Measurements from ENCODE around the gene TFAP2E.

TFAP2E gene

DNA sequence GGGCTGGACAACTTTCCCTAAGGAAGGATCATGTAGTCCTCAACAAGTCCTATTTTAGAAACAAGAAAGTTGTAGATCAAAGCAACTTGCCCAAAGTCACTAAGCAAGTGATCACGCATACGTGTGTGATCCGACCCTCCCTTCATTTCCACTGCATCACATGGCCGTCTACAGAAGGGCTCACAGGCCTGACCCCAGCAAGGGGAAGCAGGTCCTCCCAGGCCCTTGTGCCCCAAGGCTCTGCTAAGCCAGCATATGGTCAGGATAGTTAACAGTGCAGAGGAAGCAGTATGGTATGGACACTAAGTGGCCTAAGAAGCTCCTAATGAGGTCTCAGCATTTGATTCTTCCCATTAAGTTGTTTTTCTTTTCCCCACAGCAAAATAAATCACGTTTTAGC is 24.8 kb downstream of the TFAP2E start:
- DNase-seq: no peak

- no peak for DNase-seq
Measured at GRCh38 chr1:35598895-35599294, 25.8 kb downstream of the TFAP2E start.

- DNase-seq: no peak
Measured at GRCh38 chr1:35599411-35599810, 26.3 kb downstream of the TFAP2E start.

- DNase-seq: no peak
Measured at GRCh38 chr1:35600593-35600992, 27.5 kb downstream of the TFAP2E start.

DNA sequence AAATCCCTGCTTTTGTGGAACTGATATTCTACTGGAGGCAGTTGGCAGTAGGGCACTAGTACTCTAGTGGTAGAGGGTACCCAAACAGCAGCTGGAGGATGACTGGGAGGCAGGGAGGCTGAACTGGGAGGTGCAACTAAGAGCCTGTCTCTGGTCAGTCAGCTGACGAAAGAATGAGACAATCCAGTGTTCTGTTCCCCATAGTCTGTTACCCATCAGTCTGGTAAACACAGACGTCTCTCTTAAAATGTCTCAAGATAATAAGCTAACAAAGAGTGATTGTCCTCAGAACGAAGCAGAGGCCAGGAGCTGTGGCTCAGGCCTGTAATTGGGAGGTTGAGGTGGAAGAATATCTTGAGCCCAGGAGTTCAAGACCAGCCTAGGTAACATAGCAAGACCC is 30.4 kb downstream of the TFAP2E start:
- DNase-seq: no peak

GRCh38 chr1:35603941-35604340 is 30.8 kb downstream of the TFAP2E start:
- no peak for DNase-seq

DNA sequence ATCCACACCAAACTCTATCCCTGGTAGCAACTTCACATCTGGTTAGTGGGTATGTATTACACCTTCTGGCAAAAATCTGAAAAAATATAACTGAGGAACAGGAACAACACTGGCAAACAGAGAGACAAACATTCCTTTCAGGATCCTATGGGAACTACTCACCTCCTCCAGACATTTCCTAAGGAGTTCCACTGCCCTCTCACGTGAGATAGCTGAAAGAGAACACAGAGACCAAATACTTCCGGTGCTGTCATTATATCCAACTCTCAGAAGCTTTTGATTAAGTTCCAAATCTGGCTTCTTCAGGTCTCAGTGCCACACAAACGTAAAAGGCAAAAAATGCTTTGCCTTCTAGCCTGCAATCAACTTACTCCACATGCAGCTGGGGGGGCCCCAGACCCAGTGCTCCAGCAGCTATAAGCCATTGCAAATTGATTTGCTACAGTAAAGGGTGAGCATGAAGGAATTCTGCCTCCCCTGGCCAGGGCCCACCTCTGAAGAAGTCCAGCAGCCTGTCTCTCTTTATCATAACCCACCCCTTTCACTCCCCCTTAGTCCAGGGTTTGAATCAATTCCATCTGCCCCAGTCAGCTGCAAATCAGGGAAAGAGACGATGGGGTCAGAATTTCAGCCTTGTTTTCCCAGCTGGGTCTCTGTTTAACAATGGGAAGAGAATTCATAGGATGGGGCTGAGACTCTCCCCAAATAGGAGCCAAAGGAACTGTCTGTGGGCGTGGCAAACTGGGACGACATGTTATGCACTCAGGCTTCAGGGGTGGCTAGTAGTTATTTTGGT is 32.2 kb downstream of the TFAP2E start:
- DNase-seq: no peak

DNA sequence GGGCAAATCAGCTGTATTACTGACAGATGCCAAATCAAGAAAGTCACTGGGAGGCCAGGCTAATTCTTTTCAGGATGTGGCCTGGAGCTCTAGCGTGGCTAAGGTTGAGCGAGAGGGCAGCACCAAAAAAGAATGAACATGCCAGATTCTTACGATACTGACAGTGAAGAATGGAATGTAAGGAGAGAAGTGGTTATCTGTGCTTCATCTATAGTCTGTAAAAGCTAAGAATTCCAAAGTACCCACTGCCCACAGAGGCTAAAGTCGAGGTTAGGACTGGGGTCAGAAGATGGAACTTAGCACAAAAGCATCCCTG is 32.7 kb downstream of the TFAP2E start:
- no peak for DNase-seq

GRCh38 chr1:35611655-35612054 is 38.5 kb downstream of the TFAP2E start:
- no peak for DNase-seq

GRCh38 chr1:35615440-35615839 is 42.3 kb downstream of the TFAP2E start:
- DNase-seq: no peak

DNA sequence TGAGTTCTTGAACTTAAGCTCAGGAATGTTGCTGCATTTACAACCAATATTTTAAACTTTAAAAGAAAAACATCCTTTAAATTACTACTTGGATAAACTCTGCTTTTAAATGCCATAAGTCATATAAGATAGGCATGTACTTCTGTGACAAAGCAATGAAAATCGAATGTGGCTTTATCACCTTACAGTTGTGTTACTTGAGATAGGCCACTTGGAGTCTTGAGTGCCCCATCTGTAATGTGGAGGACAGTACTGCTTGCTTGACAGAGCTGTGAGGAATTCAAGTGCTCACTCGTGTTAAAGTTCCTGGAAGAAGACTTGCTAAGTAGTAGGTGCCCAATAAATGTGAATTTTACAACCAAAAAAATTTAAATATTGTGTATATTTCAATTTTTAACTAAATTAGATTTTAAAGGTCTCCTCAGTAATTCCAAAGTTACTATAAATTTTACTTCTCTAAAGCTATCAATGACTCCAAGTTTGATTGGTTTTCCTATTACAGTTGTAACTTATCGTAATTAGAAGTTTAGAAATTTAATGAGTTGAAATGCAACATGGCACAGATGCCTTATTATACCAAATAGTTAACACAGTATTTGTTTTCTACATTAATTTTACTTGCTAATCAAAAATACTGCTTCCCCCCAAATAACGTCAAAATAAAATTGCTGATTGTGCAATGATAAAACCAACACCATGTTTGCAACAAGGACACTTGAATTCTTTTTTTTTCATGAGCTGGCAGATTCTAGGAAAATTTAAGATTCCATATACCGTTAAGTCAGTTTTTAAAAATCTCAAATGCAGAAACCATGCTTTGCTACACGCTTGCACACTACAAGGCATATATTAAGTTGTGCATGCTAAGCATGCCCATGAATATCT is 46.4 kb downstream of the TFAP2E start:
- DNase-seq: no peak

DNA sequence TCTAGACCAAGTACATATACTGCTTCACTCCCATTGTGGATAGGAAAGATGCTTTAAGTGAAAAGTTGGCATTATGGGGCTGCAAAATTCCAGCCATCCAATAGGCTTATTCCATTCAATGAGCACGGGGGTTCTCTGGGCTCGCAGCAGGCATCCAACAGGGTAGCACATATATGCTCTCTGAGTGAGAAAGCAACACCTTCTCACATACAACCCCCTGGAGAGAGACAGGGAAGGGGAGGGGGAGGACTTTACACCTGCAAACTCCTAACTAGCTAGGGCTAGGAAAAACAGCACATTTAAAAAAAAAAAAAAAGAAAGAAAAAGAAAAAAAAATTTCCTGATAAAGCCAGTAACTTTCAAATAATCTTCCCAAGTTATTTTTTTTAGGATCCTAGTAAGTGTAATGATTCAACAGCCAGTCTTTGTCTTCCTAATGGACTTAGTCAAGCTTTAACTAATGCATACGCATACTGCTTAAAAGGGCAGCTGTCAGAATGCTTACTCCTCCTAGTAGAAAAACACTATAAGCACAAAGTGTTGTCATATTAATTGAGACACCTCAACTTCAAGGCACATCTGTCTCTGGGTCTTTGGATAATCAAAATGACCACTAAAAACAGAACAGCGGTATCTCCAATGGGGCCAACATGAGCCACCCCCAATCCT is 49.5 kb downstream of the TFAP2E start:
- no peak for DNase-seq

DNA sequence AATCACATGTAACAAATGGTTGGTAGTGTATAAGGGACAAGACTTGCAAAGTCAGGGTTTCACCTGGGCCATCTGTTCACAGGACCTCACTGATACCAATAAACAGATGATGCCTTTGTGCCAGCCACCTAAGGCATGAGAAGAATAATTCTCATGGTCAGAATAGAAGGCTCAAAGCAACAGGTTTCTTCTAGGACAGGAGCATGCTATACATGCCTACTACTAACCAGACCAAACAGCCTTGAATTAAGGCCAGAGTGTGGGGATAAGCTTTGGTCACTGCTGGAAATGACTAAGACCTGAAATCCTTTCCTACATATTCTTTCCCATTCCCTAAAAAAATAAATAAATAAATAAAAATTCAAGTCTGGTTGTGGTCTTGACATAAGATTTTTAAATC is 50.7 kb downstream of the TFAP2E start:
- DNase-seq: no peak

GRCh38 chr1:35629051-35629450 is 55.9 kb downstream of the TFAP2E start:
- DNase-seq: no peak

- no peak for DNase-seq
Measured at GRCh38 chr1:35631396-35631795, 58.3 kb downstream of the TFAP2E start.

- DNase-seq: no peak
Measured at GRCh38 chr1:35633547-35633946, 60.4 kb downstream of the TFAP2E start.

- DNase-seq: no peak
Measured at GRCh38 chr1:35637401-35637809, 64.3 kb downstream of the TFAP2E start.

GRCh38 chr1:35640380-35641232 is 67.5 kb downstream of the TFAP2E start:
- no peak for DNase-seq

DNA sequence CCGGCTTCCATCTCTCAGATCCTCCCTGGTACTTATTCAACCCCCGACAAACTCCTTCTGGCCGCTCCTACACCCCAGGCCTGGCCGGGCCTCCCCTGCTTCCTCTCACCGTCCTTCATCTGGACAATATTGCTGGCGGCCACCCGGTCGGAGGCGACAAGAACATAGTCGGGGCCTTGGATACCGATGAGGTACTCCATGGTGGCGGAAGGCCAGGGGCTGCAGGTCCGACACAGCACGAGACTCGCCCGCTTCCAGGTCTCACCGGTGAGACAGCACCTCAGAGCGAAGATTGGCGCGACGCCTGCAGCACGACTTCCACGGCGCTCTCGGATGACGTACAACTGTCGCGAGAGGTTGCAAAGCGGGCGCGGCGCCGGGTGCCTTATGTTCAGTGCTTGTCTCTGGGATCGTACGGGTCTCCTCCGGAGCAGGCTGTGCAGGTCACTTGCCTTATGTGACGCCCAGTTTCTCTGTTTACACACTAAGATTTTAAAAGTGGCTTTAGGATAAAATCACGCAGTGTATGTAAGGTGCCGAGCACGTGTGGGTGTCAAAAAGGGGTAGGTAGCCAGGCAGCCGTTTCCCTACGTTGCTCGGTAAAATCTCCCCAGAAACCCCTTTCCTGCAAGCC is 68.2 kb downstream of the TFAP2E start, which contains the start of gene PSMB2:
Gene PSMB2 (minus strand): TSS at position 294 of the 634 bp plus-strand sequence. CDS start 94 bp downstream, at position 200.
- DNase-seq: peak; percentile 90

DNA sequence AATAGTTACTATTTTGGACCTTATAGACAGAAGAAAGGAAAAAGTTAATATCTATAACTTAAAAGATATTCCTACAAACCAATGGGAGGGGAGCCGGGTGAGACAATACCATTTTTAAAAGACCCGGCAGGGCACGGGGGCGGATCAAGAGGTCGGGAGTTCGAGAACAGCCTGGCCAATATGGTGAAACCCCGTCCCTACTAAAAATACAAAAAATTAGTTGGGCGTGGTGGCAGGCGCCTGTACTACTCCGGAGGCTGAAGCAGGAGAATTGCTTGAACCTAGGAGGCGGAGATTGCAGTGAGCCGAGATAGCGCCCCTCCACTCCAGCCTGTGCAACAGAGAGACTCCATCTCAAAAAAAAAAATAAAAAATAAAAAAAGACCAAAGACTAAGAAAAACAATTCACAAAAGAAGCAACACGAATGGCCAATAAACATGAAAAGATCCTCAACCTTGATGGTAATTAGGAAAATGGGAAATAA is 69.4 kb downstream of the TFAP2E start:
- DNase-seq: peak; percentile 4

GRCh38 chr1:35644204-35644603 is 71.1 kb downstream of the TFAP2E start:
- no peak for DNase-seq

Measured in right kidney (tissue), 1 donor.